Measurements from ENCODE around the gene CD47.

The CD47 gene

DNA sequence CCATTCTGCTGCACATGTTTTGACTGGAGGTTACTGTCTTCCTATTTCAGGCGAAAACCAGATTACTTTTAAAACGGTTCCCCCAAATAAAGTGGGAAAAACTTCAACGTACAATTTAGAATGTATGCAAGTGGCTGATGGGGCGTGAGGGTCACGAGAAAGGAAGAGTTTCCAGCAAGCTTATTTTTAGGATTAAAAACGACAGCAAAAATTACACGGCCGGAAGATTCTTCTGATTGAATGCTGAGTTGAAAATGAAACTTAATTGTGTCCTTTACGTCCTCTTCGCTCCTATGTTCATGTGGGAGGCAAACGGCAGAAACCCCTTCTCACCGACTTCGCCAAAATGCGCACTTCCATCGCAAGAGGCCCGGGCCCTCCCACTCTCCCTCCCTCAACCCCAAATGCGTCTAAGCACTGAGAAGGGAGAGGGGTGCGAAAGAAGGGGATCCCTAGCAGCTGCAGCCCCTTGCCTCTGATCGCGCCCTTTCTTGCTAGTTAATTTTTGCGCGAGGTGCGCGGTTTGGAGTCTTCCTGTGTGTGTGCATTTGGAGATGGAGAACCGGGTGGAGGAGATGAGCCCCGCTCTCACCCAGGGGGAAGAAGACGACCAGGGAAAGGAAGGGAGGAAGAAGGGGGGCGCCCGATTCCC lies 656 bp downstream of the CD47 start:
- DNase-seq = no peak

DNA sequence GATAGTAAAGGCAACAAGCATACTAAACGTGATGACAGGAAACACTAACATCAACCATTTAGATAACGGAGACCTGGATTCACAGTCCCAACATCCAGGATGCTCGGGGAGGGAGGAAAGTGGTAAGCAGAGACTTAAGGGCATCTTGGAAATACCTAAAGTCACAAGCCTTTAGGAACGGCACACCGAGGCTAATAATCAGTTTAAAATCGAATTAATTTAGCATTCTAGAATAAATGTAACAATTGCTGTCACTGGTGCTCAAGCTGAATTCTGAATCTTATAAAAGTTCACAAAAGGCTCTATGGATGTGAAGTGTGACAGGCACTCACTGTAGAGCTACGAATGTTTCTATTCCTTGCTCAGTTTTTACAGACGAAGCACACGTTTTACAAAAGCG lies 1.3 kb downstream of the CD47 start:
- no peak for DNase-seq

DNA sequence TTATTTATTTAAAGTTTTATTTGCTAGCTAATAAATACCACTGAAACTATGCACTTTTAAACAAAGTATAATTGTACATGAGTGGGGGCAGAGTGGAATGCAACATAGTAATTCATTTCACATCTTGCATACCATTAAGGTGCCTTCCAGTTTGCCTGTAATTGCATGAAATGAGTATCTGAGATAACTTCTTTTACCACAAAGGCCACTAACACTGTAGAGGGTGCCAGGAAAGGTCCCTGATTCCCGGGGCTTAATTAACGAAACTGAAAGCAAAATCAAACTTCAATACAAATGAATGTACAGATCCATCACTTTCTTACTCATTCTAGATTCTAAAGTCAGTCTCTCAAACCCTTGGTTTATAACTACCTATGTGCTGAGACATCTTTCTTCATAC lies 2.1 kb downstream of the CD47 start:
- DNase-seq = no peak

DNA sequence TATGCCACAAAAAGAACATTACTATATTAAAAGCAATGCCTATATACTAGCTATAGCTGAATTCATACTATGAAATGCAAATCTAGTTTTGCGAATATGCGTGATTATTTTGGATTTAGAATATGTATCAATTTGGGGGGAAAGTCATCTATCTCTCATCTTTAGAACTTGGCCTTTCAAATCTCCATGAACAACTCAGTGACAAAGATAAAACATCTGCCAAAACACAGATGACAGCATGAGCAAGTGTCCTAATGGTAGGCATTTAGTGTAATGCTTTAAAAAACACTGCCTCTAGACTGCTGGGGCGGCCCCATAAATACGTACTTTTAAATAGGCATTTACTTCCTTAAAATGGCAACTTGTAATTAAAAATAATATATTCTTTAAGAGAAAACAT lies 2.7 kb downstream of the CD47 start:
- DNase-seq = no peak

DNA sequence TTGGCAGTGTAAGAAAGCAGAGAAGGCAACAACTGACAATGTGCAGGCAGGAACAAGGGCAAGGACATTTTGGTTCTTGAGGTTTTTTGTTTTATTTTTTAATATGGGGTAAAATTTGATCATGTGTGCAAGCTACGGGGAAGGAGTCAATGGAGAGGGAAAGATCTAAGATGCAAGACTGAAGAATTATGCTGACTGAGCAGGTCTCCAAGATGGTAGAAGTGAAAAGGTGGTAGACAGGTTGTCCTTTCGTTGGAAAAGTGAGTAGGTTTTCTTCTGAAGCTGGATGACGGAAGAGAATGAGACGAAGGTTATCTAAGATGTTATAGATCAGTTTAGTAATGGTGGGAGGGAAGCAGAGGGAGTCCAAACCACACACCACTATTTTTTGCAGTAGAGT lies 4.2 kb downstream of the CD47 start:
- DNase-seq = no peak

DNA sequence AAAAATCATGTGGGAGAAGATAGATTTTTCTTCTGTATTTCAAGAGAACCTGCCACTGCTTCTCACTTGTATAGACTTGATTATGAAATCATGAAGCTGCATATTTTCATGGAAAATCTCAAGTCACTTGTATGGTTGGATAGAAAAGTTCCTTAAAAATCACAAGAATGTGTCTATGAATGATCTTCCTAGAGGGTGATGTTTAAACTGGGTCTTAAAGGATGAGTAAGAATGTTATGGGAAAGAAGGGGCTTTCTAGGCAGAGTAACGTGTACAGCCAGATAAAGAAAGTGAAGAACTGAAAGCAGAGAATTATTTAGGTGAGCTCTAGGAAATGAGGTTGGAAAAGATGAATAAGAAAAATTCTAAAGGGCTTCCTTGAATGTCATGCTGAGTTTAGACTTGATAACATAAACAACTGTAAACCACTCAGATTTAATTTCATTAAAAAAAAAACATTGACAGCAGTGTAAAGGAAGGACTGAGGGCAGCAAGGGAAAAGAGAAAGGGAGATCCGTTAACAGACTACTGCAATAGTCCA lies 5.0 kb downstream of the CD47 start:
- DNase-seq = no peak

DNA sequence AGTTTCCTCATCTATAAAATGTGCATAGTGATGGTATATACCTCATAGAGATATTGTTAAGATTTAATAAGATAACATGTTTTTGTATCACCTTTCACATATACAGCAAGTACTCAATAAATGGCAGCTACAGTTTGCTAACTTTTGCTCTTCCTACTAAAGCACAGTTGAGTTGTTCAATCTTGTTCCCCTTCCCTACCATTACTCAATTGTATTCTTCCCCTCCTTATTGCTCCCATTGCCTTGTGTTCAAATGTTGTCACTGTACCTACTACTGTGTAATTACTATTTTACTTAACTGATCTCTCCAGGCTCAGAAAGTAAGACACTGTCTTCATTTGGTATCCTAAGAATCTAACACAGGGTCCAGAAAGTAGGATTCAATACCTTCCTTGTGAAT lies 5.5 kb downstream of the CD47 start:
- no peak for DNase-seq

DNA sequence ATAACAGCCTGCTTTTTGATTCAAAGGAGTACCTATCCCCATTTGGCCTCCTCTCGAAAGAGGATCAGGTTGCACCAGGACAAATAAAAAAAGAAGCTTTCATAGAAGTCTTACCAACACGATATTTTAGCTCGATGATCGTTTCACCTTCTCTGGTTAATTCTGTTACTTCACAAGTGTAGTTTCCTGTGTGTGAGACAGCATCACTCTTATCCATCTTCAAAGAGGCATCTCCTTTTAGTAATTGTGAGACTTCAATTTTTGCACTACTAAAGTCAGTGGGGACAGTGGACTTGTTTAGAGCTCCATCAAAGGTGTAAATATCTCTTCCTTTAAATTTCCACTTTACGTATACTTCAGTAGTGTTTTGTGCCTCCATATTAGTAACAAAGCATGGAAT lies 11.0 kb downstream of the CD47 start:
- DNase-seq = no peak

DNA sequence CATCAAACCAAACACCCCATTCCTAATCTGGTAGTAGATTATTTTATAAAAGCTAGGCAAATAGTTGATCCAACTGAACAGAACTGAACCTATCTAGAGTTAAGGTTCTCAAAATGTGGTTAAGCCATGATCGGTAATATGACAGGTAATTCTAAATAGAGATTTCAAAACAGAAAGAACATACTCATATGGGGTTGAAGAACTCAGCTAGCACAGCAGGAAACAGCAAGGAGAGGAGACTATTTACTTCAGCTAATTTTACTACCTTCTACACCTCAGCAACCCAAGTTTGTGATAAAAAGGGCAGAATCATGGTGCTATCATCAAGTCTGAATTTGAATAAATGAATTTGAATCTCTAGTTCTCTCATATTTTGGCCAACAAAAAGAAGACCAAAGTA lies 11.8 kb downstream of the CD47 start:
- no peak for DNase-seq

DNA sequence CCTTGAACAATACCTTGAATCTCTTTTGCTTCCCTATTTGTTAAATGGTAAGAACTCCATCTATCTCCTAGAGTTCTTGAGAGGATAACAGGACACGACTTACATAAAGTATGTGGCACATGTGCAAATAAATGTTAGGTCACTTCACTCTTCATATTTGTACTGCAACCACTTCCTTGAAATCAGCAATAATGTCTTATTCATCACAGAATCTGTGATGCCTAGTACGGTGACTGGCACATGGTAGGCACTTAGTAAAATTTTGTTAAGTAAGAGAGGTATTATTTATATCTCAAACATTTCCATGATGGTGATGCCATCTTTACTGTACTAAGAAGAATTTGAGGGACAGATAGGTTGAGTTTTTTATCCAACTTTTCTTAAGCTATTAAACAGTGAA lies 14.3 kb downstream of the CD47 start:
- no peak for DNase-seq

DNA sequence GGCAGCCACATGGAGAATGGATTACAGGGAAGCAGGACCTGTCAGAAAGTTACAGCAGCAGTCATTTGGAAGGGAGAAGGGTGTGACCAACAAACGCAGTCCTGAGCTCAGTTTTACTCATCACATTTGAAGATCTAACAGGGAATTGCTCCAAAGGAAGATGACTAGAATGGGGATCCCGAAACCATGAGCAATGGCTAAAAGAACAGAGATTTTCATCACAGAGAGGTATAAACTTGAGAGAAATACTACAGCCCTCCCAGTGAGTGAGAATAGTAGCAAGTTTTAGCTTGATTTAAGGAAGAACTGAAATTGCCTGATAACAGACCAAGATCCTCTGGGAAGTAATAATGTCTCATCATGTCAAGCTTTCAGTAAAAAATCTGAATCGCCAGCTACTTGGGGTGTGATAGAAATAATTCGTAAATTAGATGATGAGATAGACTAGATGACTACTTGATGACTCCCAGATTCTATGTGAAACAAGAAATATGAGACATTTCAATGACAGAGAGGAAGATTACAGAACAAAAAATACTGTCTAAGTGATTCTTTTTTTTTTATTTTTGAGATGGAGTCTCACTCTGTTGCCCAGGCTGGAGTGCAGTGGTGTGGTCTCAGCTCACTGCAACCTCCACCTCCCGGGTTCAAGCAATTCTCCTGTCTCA lies 16.9 kb downstream of the CD47 start:
- no peak for DNase-seq

DNA sequence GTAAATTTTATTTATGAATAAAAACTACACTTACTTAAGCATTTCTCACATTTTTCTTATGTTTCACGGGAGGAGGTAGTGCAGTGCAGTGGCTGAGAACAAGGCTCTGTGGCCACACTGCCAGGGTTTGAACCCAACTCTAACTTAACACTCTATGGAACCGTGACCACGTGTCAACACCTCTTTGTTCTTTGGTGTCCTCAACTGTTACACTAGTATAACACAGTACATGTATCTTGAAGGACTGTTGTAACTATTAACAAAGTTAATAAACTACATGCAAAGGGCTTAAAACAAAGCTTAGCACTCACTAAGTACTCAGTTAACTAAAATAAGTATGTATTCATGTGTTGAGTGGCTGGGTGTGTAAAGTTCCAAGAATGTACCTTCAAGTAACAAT lies 19.5 kb downstream of the CD47 start:
- DNase-seq = no peak

DNA sequence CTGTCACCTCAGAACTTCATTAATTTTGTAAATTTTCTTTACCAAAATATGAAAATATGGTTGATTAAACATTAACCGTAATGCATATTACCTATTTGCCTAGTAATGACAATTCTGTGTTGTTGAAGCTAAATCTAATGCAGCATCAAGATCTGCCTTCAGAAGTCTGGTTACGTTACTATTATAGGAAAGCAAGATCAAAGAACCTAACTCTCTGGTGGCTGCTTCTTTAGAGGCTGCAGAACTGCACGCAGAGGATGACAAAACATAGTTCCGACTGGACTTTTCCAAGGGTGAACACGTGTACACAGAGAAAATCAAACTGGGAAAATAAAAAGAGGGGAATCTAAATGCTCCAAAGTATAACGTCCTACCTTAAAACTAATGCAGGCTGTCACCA lies 20.5 kb downstream of the CD47 start:
- no peak for DNase-seq

DNA sequence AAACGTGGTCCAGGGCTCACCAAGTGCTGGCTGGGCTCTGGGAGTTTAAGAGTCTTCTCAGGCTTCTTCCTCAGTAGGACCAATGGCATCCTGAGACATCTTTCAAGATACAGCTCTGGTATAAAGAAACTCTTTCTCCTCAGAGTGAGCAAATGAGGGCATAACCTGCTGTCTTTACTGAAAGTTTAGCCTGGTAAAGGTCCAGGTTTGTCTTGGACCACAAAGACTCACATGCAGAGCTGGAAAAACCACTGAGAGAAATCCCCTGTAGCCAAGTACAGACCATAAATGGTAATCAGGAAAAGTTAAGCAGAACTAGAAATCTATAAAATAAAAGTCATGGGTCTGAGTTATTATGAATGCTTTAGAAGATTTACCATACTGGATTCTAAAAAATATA lies 23.1 kb downstream of the CD47 start:
- DNase-seq = no peak

DNA sequence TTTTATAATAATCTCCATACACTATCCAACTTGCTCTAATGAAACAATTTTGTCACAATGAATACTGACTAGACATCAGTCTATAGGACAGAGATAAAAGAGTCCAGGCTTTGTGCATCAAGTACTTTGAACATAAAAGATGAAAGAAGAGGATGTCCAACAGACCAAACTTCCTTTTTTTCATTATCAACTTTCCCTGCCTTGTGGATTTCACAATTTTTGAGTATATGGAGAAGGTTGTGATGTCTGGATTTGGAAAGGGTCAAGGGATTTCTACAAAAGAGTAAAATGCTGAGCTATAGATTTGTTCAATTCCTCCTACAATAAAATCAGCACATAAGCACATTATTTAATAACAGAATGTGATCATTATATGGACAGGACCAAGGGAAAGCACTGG lies 25.7 kb downstream of the CD47 start:
- no peak for DNase-seq

DNA sequence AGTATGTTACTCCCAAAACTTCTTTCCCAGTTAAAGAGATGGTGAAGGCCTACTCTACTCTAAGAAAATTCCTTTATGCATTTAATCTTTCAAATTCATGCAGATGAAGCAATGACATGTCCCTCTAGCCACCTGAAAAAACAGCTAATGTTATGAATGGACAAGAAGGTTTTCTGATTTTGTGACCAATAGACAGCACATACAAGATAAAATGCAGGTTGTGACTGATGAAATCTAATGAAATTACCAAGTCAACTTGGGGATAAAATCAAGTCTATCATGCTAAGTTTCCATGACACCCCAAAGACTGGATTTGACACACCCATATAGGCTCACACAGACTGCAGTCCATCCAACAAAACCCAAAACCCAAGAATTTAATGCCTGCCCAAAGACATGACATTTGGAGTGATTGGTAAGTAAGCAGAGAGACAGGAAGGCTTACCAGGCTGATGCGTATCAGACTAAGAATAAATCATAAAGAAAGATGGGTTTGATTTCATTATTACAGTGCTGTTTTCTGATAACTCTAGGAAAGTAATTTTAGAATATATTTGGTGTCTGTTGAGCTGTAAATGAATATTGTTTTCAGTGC lies 26.4 kb downstream of the CD47 start:
- no peak for DNase-seq

DNA sequence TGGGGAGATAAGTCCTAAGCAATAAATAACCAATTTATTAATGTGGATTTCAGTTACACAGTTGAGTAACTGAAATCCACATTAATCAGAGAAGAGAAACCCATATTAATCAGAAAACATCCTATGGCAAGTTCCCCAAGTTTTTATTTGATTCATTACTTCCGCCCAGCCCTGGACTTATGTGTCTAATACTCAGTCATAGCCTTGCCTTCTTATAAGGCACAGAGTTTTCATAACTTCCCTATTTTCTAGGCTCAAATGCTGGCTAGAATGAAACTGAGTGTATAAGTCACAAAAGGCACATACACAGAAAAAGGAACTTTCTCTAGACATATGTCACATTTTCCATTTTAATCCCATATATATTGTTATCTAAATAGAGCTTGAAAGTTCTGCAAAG lies 28.8 kb downstream of the CD47 start:
- DNase-seq = no peak

DNA sequence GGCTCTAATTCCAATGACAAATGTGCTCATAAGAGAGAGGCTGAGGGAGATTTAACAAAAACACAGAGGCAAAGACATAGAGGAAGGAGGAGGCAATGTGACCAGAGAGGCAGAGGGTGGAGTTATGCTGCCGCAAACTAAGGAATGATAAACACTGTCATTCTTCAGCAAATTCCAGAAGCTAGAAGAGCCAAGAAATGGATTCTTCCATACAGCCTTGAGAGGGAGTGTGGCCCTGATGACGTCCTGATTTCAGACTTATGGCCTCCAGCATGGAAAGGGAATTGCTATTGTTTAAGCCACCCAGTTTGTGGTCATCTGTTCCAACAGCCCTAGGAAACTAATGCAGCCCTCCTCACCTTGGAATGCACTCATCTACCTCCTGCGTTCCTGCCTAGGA lies 30.5 kb downstream of the CD47 start:
- no peak for DNase-seq

DNA sequence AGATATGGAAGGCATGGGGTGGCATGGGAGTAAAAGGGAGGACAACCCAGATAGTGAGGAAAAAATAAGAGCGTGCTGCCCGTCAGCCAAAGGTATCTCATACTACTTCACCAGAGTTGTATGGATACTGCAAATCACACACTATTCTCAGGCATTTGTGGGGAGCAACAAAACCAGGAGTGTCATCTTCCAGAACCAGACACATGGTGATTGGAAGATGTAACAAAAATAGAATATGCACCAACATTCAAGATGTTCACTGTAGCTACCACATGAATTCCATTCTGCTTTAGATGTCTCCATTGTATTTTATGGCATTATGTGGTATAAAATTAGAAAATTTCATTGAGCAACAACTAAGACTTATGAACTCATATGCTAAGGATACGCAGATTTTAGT lies 34.9 kb downstream of the CD47 start:
- DNase-seq = no peak

DNA sequence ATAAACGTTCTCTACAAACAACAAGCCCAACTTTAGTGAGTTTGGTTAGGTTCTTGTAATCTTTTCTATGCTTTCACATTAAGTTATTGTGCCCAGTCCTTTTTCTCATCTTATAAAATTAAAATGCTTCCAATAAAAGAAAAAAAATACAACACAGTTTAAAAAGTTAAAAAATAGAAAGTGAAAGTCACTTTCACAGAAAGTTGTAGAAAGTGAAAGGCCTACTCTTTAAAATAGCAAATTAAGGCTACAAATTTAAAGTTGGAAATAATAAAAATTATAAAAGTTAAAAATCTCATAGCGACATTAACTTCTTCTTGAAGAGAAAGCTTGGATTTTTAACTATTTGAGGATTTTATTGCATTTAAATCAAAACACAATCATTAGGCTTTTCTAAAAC lies 35.9 kb downstream of the CD47 start:
- no peak for DNase-seq

DNA sequence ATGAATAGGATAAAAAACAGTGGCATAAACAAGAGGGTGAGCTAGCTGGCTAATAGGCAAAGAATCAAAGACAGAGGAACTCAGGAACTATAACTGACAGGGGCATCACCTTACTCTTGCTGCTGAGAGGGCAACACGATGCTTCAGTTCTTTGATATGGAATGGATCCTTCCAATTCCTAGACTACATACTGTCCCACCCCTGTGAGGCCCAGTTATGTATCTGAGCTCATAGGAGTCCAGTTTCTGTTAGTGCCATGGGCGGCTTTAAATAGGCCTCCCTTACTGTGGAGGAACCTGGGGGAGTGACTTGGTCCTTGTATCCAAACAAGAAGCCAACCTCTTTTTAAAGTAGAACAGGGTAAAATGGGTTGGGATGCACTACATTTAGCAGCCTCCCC lies 37.3 kb downstream of the CD47 start:
- DNase-seq = no peak

DNA sequence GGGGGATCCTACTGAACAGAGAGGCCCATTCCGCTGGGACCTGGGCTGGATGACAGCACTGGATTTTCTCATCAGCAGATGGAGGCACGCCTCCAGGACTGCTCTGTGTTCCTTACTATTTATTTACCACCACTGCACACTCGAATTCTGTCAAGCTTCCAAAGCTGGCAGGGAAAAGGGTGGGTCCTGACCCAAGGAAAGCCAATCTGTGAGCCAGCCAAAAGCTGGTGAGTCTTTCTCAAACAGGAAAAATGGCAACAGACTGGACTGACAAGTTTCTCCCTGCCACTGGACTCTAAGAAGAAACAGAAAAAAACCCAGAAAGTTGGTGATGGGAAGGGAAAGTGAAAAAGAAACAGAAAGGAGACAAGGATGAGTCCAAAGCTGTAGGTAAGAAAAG lies 37.8 kb downstream of the CD47 start:
- DNase-seq = no peak

DNA sequence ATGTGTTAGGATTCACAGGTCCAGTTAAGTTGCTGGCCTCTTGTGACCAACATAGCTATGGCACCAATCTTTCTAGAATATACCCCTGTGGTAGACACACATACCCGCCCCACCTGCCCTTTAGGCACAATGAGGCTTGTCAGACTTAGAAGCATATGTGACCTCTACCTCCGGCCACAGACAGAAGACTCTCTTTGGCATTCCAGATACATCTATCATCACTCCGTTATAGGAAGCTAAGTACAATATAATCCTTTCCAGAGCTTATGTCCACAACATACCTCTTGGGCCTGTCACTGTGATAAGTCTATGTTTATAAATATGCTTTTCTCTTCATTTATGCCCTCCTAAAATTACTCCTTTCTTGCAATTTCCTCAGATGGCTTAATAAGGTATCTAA lies 39.8 kb downstream of the CD47 start:
- no peak for DNase-seq

DNA sequence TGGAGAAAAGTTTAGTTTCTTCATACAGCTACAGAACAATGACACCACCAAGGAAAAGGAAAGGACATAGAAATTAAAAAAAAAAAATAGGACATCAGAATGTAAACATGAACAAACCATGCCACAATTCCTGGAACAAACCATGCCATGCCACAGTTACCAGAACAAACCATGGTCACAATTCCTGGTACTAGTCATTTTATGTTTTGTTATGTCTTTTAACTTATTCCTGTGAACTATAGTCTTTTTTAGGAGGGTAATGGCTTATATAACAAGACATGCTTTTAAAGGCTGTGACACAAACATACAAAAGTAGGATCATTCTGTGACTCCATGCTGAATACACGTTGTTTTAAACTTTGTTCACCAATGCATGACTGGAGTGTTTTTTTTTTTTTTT lies 42.8 kb downstream of the CD47 start:
- DNase-seq = no peak

DNA sequence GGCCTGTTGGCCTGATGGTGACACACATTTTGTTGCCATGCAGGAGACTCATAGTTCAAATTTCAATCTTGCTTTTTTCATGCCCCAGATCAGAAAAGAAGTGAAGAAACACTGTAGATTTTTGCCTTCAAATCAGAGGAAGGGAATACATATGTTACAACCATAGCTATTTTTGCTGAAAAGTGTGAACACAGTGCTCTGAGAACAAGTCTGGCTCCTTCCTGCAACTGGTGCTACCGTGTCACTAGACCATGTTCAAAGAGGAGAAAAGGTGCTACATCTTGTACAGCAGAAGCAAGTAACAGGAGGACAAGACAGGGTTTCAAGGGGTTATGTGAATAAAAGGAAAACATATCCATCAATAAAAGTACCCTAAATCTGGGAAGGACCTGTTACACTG lies 44.6 kb downstream of the CD47 start:
- no peak for DNase-seq
